GM23248 (cell line): Measurements from ENCODE around the gene TMEM250.

Experiments used
- EZH2 ChIP-seq: fragments of 200-600 bp; sonication (generic); IDR thresholded peaks from 2 replicates; pipeline ENCODE4 v1.6.1; 2018; ENCODE audit warnings: antibody characterized with exemption, mild to moderate bottlenecking; ENCODE audit not compliant: insufficient read depth, poor library complexity, severe bottlenecking
- EZH2phosphoT487 ChIP-seq: fragments of 200-600 bp; sonication (generic); IDR thresholded peaks from 2 replicates; pipeline ENCODE4 v1.6.1; 2018; ENCODE audit warnings: antibody characterized with exemption, moderate library complexity, mild to moderate bottlenecking, low read depth; ENCODE audit not compliant: insufficient read depth

DNA sequence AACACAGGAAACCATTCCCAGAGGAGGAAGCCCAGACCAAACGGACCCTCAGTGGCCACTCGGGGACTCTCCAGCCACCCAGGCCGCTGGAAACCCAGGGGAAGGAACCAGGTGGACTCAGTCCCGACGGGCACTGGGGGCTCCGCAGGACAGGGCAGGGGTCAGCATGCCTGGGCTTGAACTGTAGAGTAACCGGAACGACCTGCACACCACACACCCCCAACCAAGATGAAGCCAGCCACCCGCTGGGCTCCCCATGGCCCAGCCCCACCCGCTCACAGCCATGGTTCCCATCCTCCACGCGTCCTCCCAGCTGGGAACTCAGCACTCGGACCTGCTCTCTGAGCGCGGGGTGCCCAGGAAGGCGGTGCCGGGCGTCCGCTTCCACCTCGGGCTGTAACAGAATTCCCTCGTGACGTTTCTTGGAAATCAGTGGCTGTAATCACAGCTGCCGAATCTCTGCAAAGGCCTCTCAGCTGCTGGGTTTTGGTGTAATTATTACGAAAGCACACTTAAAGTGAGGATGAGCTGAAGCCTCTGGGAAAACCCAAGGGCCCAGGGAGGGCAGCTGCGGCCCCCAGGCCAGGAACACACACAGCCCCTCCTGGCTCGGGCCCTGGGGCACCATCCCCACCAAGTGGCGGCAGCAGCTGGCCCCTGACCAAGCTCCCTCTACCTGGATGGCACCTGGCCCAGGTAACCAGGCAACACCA lies 37.4 kb downstream of the TMEM250 start:
- no peak for TF ChIP-seq EZH2
- TF ChIP-seq EZH2phosphoT487 = no peak
